ELF-1 (cell line): Measurements from ENCODE around the gene ZNF670.
"Not testable (repeated sequence)": the region's sequence is repeated elsewhere in the genome, so short reads cannot be mapped to it uniquely, and the experiment has no call there.

Source experiments
- DNase-seq: peaks from one replicate; pipeline ENCODE4 v3.0.0-alpha.2; 2016; ENCODE audit warnings: low read depth, low spot score

Gene ZNF670

GRCh38 chr1:247078258-247079140 is at the start of gene ZNF670:
ZNF670 (minus strand) TSS chr1:247078811; CDS start chr1:247078596, 215 bp downstream.
- peak; percentile 99 for DNase-seq

GRCh38 chr1:247127519-247128282 is 49.1 kb upstream of the ZNF670 start:
- peak; percentile 12 for DNase-seq

DNA sequence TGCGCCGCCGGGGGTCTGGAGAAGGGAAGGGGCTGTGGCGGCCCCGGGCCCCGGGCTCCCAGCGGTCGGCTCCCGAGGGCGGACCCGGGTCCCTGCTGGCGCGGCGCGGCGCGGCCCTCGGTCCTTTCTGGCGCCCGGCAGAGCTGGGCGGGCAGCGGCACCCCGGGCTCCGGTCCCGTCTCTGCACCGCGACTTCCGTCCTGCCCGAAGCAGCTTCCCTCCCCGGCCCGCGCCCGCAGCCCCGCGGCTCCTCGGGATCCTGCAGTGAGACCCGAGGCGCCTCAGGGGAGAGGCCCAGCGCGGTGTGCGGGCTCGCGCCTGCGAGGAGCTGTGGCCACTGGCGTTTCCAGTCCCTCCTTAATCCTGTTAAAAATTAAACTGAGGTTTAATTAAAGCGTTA is 48.0 kb upstream of the ZNF670 start:
- DNase-seq: not testable (repeated sequence)

- DNase-seq: not testable (repeated sequence)
Observed at GRCh38 chr1:247126166-247126565, 47.6 kb upstream of the ZNF670 start.

GRCh38 chr1:247121382-247121781 is 42.8 kb upstream of the ZNF670 start:
- DNase-seq: no peak

- DNase-seq: not testable (repeated sequence)
Observed at GRCh38 chr1:247120408-247120668, 41.7 kb upstream of the ZNF670 start.

GRCh38 chr1:247119600-247120407 is 41.2 kb upstream of the ZNF670 start:
- no peak for DNase-seq

DNA sequence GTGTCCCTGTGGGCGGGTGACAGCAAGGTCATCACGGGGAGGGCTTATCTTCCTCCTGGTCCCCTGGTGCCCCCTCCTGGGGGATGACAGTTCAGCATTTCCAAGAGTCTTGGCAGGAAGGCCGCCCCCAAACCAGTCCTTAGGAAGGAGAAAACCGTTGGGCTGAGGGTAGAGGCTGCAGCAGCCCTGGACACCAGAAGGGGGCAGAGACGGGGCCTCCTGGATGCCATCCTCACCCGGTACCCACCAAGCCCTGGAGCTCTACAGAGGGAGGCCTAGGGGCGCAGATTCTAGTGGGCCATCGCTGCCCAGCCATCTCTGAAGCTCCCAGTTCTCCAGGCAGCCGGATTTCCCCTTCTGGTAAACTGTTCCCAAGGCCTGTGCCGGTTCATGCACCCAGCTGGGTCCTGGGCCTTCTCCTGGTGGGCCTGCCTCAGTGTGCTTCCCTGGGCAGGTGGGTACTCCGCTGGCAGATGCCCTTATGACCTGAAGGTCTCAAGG is 40.4 kb upstream of the ZNF670 start:
- DNase-seq: peak; percentile 95

DNA sequence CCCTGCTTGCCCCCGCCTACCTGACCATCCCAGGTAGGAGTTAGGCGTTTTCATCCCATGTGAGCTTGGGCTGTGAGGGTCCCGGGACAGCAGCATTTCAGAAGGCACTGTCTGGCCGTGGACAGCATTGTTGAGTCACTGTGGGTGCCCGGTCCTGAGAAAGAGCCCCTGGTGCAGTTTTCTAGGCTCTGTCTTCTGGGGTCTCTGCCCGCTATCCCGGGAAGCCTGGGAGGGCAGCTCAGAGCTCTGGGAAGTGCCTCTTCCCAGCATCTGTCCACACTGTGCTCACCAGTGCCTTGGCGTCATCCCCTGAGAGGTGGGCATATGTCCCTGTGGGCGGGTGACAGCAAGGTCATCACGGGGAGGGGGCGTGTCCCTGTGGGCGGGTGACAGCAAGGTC is 36.9 kb upstream of the ZNF670 start:
- DNase-seq: no peak

DNA sequence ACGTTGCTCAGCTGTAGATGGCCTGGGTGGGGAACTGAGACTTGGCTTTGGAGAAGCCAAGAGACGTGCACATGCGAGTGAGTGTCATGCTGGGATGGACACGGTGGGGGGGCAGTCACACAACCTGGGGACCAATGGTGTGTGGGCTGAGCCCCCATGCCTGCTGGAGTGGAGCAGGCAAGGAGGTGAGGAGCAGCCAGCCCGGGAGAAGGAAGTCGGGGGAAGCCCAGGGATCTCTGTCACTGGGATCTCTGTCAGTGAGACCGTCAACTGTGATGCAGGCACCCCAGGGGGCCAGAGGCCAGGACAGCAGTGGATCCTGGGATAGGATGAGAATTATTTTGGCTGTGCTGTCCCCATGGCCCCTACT is 36.5 kb upstream of the ZNF670 start:
- no peak for DNase-seq

- DNase-seq: no peak
Observed at GRCh38 chr1:247114351-247115140, 35.9 kb upstream of the ZNF670 start.

DNA sequence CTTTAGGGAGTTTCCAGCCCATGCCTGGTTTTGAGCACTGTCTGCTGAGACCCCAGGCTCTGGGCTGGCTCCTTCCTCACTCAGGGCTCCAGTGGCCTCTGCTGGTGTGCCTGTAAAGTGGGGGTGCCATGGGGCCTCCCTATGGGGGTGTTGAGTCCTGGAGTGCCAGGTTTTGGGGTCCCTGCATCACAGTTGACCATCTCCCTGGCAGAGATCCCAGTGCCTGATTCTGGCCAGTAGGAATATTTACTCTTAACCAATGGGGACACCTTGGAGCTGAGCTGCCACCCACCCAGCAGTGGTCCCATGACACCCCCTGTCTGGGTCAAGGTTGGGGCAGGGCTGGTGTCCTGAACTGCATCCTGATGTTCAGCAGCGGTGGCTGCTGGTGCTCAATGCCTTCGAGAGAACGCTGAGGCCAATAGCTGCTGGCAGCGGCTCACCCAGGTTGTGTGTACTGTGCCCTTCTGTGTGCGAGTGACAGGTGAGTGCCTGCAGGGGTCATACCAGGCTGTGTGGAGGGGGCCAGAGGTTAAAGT is 35.2 kb upstream of the ZNF670 start:
- no peak for DNase-seq

GRCh38 chr1:247113094-247113497 is 34.5 kb upstream of the ZNF670 start:
- DNase-seq: no peak

DNA sequence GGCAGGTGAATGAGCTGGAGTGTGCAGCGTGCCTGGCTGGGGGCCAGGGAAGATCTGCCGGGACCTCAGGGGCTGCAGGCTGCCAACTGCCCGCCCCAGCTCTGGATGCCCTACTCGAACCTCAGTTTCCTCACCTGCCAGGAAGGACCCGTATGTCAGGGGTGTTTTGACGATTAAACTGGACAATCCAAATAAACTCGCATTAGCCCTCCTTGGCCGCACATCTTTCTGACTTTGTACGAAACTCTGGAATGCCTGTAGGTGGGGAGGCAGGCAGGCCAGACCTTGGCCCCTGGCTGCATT is 33.8 kb upstream of the ZNF670 start:
- DNase-seq: no peak

DNA sequence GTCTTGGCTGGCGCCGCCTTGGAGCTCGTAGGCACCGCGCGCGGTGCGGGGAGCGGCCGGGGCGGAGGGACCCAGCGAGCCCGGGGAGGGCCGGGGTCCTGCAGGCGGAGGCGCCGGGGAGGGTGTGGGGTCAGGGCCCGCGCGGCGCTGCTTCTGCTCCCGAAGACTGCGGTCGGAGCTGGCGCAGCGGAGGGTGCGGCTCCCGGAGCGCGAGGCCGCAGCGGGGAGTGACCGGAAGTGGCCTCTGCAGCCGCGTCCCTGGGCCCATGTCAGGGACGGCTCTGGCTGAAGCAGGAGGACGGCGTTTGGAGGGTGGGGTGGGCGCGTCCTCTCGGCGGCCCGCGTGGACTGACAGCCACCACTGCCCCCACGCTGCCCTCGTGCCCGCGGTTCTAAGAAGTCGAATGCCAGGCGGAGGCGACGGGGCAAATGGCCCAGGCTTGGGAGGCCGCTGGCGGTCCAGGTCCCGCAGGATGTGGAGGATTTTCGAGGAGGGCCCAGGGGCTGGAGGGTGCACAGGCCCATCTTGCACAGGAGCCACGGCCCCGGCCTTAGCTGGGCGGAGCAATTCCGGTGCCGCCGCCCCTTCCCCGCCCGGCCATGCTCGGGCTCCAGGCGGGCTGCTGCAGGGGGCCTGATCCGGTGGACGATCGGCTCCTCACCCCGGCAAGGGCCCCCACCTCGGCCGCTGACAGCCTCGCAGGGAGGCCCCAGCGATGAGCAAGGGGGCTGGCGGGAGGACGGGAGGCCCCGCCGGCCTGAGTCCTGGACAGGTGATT is 33.3 kb upstream of the ZNF670 start:
- peak; percentile 66 for DNase-seq

- DNase-seq: no peak
Observed at GRCh38 chr1:247111259-247111699, 32.7 kb upstream of the ZNF670 start.

DNA sequence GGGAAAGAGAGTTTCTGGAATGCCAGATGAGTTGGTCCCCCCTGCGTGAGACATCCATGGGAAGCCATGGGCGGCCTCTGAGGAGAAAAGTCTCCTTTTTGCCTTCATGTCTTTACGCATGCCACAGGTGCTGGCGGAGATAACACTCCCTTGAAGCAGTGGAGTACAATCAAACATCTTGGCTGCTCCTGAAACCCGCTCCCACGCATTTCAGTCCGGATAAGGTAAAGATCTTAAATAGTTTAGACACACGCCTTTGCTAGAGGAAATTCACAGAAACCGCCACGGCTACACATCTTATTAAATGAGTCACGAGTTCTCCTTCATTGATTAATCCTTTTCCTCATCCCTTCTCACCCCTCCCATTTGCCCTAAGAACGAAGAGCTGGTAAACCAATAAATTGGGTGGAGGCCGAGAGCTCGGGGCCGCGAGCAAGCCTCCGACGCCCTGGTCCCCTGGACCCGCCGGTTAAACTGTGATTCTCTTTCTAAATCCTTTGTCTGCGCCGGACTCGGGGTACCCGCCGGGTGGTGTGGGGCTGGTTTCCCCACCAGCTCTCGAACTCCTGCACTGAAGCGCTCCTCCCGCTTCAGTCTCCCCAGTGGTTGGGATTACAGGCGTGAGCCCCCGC is 32.1 kb upstream of the ZNF670 start:
- no peak for DNase-seq

DNA sequence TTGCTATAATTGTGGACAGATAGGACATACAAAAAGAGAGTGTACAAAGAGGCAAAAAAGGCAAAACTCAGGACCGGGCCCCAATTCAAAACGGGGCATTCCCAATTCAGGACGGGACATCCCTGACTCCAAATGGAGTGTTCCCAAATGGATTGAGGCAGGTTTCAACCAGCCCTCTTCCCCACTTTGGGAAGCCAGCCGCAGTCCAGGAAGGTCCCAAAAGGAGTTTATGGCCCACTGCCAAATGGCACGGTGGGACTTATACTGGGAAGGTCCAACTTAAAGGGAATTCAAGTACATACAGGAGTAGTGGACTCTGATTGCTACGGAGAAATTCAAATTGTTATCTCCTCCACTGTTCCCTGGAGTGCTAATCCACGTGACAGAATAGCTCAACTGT is 29.1 kb upstream of the ZNF670 start:
- DNase-seq: no peak

DNA sequence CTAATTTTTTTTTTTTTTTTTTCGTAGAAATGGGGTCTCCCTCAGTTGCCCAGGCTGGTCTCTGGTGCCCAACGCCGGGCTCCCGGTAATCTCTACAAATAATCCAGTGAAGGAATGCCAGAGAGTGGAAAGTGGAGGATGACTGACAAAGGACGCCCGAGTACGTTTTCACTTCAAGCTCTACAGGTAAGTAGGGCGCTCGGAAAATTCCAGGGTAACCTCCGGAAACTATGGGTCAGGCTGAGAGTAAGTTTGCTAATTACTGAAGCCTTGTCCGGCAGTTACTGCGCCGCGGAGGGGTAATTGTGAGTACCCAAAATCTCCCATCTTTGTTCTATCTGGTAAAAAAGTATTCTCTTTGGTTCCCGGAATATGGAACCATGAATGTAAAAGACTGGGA is 27.4 kb upstream of the ZNF670 start:
- DNase-seq: no peak

DNA sequence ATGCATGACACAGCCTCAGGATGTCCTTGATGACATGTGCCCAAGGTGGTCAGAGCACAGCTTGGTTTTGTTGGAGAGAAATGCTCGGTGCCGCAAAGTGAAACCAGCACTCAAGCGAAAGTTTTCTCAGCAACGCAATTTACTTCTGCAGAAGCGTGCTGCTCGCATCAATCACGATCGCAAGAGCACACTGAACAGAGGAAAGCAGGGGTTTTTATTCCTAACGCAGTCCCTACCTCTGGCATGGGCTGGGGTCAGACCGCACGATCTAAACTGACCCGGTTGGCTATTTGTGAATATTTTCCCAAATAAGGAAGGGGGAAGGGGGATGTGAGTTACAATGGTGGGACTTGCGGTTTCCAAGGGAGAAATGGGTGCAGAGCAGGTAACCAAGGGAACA is 26.4 kb upstream of the ZNF670 start:
- no peak for DNase-seq
